ENCODE data around the gene ATP2B1.

ATP2B1 gene

GRCh38 chr12:89542912-89543592 lies 165.6 kb downstream of the ATP2B1 start:
- Mint-ChIP-seq H3K4me3 (no peak overlapping the region), H3K27me3 (peaks cover 3% of the 10 kb centered on the region), H3K27ac (no peak overlapping the region), H3K9me3 (ENCODE audit: low read depth) (no peaks in the 10 kb centered on the region), H3K4me1 (ENCODE audit: low read depth) (peaks cover 4% of the 10 kb centered on the region), H3K36me3 (no peaks in the 10 kb centered on the region)

GRCh38 chr12:89542236-89542635 lies 166.4 kb downstream of the ATP2B1 start:
- Mint-ChIP-seq H3K27ac (no peak overlapping the region), H3K27me3 (peaks cover under 1% of the 10 kb centered on the region), H3K9me3 (ENCODE audit: low read depth) (no peaks in the 10 kb centered on the region), H3K4me1 (ENCODE audit: low read depth) (peaks cover 4% of the 10 kb centered on the region), H3K36me3 (no peaks in the 10 kb centered on the region), H3K4me3 (no peak overlapping the region)

GRCh38 chr12:89540586-89540985 lies 168.1 kb downstream of the ATP2B1 start:
- no peaks in the 10 kb centered on the region for H3K36me3 Mint-ChIP-seq
- no peak overlapping the region for H3K4me3 Mint-ChIP-seq
- peaks cover 4% of the 10 kb centered on the region for H3K4me1 Mint-ChIP-seq (ENCODE audit: low read depth)
- H3K27ac Mint-ChIP-seq = no peak overlapping the region
- no peaks in the 10 kb centered on the region for H3K27me3 Mint-ChIP-seq
- H3K9me3 Mint-ChIP-seq (ENCODE audit: low read depth) = no peaks in the 10 kb centered on the region

- Mint-ChIP-seq H3K4me3 (no peak overlapping the region), H3K27me3 (no peaks in the 10 kb centered on the region), H3K9me3 (ENCODE audit: low read depth) (no peaks in the 10 kb centered on the region), H3K36me3 (no peaks in the 10 kb centered on the region), H3K27ac (no peak overlapping the region), H3K4me1 (ENCODE audit: low read depth) (peaks cover 4% of the 10 kb centered on the region)
Observed at GRCh38 chr12:89539426-89540223, 169.0 kb downstream of the ATP2B1 start.

GRCh38 chr12:89538897-89539296 lies 169.7 kb downstream of the ATP2B1 start:
- no peak overlapping the region for H3K4me3 Mint-ChIP-seq
- no peaks in the 10 kb centered on the region for H3K36me3 Mint-ChIP-seq
- no peaks in the 10 kb centered on the region for H3K27me3 Mint-ChIP-seq
- no peak overlapping the region for H3K27ac Mint-ChIP-seq
- no peaks in the 10 kb centered on the region for H3K9me3 Mint-ChIP-seq (ENCODE audit: low read depth)
- H3K4me1 Mint-ChIP-seq (ENCODE audit: low read depth) = peaks cover 4% of the 10 kb centered on the region

Data from activated naive CD8-positive, alpha-beta T cell (primary cell).